ENCODE measurements around the gene RPUSD4. TPM values are rescaled to one million over a fixed set of nuclear protein-coding genes. Genes with fewer than 3 reads are reported as not detected.

The RPUSD4 gene
- total and polyA plus RNA-seq, 10 of the 15 experiments (the other 5 are each of a cell fraction or from before 2014, with no cell fraction given): 24.5 to 47.6 (median 31.7) TPM

GRCh38 chr11:126188332-126189108, 22.9 kb downstream of the RPUSD4 start (continued):
- no peak for TF ChIP-seq EGR1 (IDR thresholded peaks at IDR 0.05; ENCODE audit: borderline replicate concordance in 1 of 2, low read depth in 2 of 2, low read length in 2 of 2)

GRCh38 chr11:126186708-126187529, 24.5 kb downstream of the RPUSD4 start:
- ATAC-seq: no peak
- 92% methylated on average over 22 of the region's 22 CpGs for WGBS (ENCODE audit: insufficient coverage, insufficient replicate concordance, low lambda C conversion rate, missing lambda C conversion rate)
- no peaks in the 10 kb centered on the region for H3K79me2 ChIP-seq (ENCODE audit: control insufficient read depth, insufficient read depth, low read length)
- intact Hi-C loops (cut with micrococcal nuclease; ENCODE audit: unreplicated experiment): no loop called here
- FAIRE-seq: no peak
- BruUV-seq (replicated peaks): no TSS peak
- H3K9ac ChIP-seq (ENCODE audit: control insufficient read depth, insufficient read depth, low read length): no peak overlapping the region
- TF ChIP-seq, protein P1, sequence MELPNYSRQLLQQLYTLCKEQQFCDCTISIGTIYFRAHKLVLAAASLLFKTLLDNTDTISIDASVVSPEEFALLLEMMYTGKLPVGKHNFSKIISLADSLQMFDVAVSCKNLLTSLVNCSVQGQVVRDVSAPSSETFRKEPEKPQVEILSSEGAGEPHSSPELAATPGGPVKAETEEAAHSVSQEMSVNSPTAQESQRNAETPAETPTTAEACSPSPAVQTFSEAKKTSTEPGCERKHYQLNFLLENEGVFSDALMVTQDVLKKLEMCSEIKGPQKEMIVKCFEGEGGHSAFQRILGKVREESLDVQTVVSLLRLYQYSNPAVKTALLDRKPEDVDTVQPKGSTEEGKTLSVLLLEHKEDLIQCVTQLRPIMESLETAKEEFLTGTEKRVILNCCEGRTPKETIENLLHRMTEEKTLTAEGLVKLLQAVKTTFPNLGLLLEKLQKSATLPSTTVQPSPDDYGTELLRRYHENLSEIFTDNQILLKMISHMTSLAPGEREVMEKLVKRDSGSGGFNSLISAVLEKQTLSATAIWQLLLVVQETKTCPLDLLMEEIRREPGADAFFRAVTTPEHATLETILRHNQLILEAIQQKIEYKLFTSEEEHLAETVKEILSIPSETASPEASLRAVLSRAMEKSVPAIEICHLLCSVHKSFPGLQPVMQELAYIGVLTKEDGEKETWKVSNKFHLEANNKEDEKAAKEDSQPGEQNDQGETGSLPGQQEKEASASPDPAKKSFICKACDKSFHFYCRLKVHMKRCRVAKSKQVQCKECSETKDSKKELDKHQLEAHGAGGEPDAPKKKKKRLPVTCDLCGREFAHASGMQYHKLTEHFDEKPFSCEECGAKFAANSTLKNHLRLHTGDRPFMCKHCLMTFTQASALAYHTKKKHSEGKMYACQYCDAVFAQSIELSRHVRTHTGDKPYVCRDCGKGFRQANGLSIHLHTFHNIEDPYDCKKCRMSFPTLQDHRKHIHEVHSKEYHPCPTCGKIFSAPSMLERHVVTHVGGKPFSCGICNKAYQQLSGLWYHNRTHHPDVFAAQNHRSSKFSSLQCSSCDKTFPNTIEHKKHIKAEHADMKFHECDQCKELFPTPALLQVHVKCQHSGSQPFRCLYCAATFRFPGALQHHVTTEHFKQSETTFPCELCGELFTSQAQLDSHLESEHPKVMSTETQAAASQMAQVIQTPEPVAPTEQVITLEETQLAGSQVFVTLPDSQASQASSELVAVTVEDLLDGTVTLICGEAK (IDR thresholded peaks at IDR 0.05; ENCODE audit: borderline replicate concordance): no peak
- peak in 2 of 3 experiments; percentile 1 to 15; a peak in 1 of 6 replicates for TF ChIP-seq CTCF (IDR thresholded peaks at IDR 0.05 in 2 of 3, conservative IDR thresholded peaks at IDR 0.05 in 1 of 3; ENCODE audit: control insufficient read depth in 2 of 3, extremely low read depth in 1 of 3, insufficient read depth in 1 of 3, low read depth in 3 of 3, low read length in 3 of 3)
- H3K4me1 ChIP-seq (ENCODE audit: control insufficient read depth, insufficient read depth, low read length): peaks cover 30% of the 10 kb centered on the region
- no peak overlapping the region for H2AFZ ChIP-seq (ENCODE audit: control insufficient read depth, low read depth, low read length)
- no peaks in the 10 kb centered on the region for H3K27me3 ChIP-seq (replicated peaks in 1 of 2; ENCODE audit: control insufficient read depth in 2 of 2, insufficient read depth in 2 of 2, low read length in 1 of 2)
- no peak overlapping the region for H3K4me2 ChIP-seq (ENCODE audit: control insufficient read depth, insufficient read depth)
- ChIA-PET POLR2A (interaction anchor here (0.5 to 0.7 kb wide), 2 partner anchors 51 to 97 kb away, joined by 3 to 4 read pairs; no protein-coding TSS in a partner anchor), SMC1A (ENCODE audit: uncharacterized antibody, unreplicated experiment) (interaction anchor here (1.1 to 1.5 kb wide), 2 partner anchors 147 to 264 kb away, joined by 5 read pairs; no protein-coding TSS in a partner anchor), CTCF (interaction anchor here (1.0 to 10.7 kb wide), 5 partner anchors 9 to 263 kb away, joined by 3 to 220 read pairs (median 4); partner anchors contain the start of gene VSIG10L2), RAD21 (ENCODE audit: unreplicated experiment) (interaction anchor here (2.1 kb wide), 1 partner anchor 244 kb away, joined by 8 read pairs; no protein-coding TSS in a partner anchor)
- peaks cover 0 to 11% of the 10 kb centered on the region in 2 experiments; a peak in 2 of 4 replicates for H3K36me3 ChIP-seq (ENCODE audit: control insufficient read depth in 2 of 2, insufficient read depth in 2 of 2, low read length in 1 of 2)
- no peak for DNase-seq (ENCODE audit: low read depth, low spot score)
- no peaks in the 10 kb centered on the region for H3K9me3 ChIP-seq (replicated peaks; ENCODE audit: control insufficient read depth, insufficient read depth, low read length)
- in situ Hi-C loops (cut with MboI): no loop called here
- H4K20me1 ChIP-seq (ENCODE audit: control insufficient read depth, insufficient read depth): no peaks in the 10 kb centered on the region
- H3K27ac ChIP-seq (ENCODE audit: control insufficient read depth, insufficient read depth): no peak overlapping the region
- no peak overlapping the region for H3K4me3 ChIP-seq

Measured in GM12878 (cell line).